BE2C (cell line): ENCODE data around the gene LEFTY1.

Experiments
- DNase-seq: peaks from one replicate; pipeline ENCODE4 v3.0.0-alpha.2; 2020
- H3K27me3 ChIP-seq: fragments of 250-450 bp; sonication (Bioruptor Pico); 2 replicates; pipeline ENCODE4 v1.5.1; 2020; ENCODE audit warnings: mild to moderate bottlenecking
- H3K36me3 ChIP-seq: fragments of 250-450 bp; sonication (Bioruptor Pico); 2 replicates; pipeline ENCODE4 v1.5.1; 2020; ENCODE audit warnings: mild to moderate bottlenecking
- H3K4me1 ChIP-seq: fragments of 250-450 bp; sonication (Bioruptor Pico); 2 replicates; pipeline ENCODE4 v1.5.1; 2020
- H3K4me3 ChIP-seq: 2 replicates; pipeline ENCODE4 v1.5.1; 2011; ENCODE audit warnings: low read depth, low read length
- H3K9me3 ChIP-seq: fragments of 250-450 bp; sonication (Bioruptor Pico); 2 replicates; pipeline ENCODE4 v1.5.1; 2020
- CTCF ChIP-seq: IDR thresholded peaks from 2 replicates; pipeline ENCODE4 v1.5.1; 2012; ENCODE audit warnings: mild to moderate bottlenecking, low read depth, low read length

LEFTY1 gene

GRCh38 chr1:225855503-225856300, 33.2 kb downstream of the LEFTY1 start:
- no peaks in the 10 kb centered on the region for H3K36me3 ChIP-seq
- H3K27me3 ChIP-seq, result no peaks in the 10 kb centered on the region
- no peaks in the 10 kb centered on the region for H3K4me1 ChIP-seq

GRCh38 chr1:225853441-225853840, 35.5 kb downstream of the LEFTY1 start:
- H3K36me3 ChIP-seq, result no peaks in the 10 kb centered on the region
- H3K4me1 ChIP-seq, result peaks cover 6% of the 10 kb centered on the region
- H3K4me3 ChIP-seq, result no peak overlapping the region
- no peak for TF ChIP-seq CTCF
- H3K27me3 ChIP-seq, result no peaks in the 10 kb centered on the region
- no peak for DNase-seq
- H3K9me3 ChIP-seq, result no peaks in the 10 kb centered on the region

More at GRCh38 chr1:225855503-225856300, 33.2 kb downstream of the LEFTY1 start:
- 0 out of 2 replicates have a peak, but pooled peaks have one; percentile 4 for TF ChIP-seq CTCF
- DNase-seq, result no peak
- Histone ChIP-seq H3K9me3 (no peaks in the 10 kb centered on the region), H3K4me3 (no peak overlapping the region)

GRCh38 chr1:225852413-225853124, 36.4 kb downstream of the LEFTY1 start:
- Histone ChIP-seq H3K27me3 (no peaks in the 10 kb centered on the region), H3K36me3 (no peaks in the 10 kb centered on the region), H3K4me1 (peaks cover 6% of the 10 kb centered on the region), H3K4me3 (no peak overlapping the region), H3K9me3 (no peaks in the 10 kb centered on the region)
- no peak for TF ChIP-seq CTCF
- DNase-seq, result no peak

GRCh38 chr1:225851805-225852204, 37.1 kb downstream of the LEFTY1 start:
- Histone ChIP-seq H3K4me1 (peaks cover 6% of the 10 kb centered on the region), H3K36me3 (no peaks in the 10 kb centered on the region), H3K4me3 (no peak overlapping the region), H3K27me3 (no peaks in the 10 kb centered on the region), H3K9me3 (no peaks in the 10 kb centered on the region)
- no peak for DNase-seq
- no peak for TF ChIP-seq CTCF

- H3K27me3 ChIP-seq, result no peaks in the 10 kb centered on the region
- H3K4me3 ChIP-seq, result no peak overlapping the region
- no peak for TF ChIP-seq CTCF
- H3K4me1 ChIP-seq, result peaks cover 9% of the 10 kb centered on the region
- H3K9me3 ChIP-seq, result no peaks in the 10 kb centered on the region
- H3K36me3 ChIP-seq, result no peaks in the 10 kb centered on the region
- DNase-seq, result no peak
Measured at GRCh38 chr1:225850370-225850769, 38.6 kb downstream of the LEFTY1 start.

- H3K4me1 ChIP-seq, result peaks cover 9% of the 10 kb centered on the region
- no peak for TF ChIP-seq CTCF
- DNase-seq, result peak; percentile 68
- H3K4me3 ChIP-seq, result no peak overlapping the region
- H3K9me3 ChIP-seq, result no peaks in the 10 kb centered on the region
- no peaks in the 10 kb centered on the region for H3K27me3 ChIP-seq
- no peaks in the 10 kb centered on the region for H3K36me3 ChIP-seq
Measured at GRCh38 chr1:225849925-225850324, 39.0 kb downstream of the LEFTY1 start.
